ENCODE measurements around the gene YEATS2.

DNA sequence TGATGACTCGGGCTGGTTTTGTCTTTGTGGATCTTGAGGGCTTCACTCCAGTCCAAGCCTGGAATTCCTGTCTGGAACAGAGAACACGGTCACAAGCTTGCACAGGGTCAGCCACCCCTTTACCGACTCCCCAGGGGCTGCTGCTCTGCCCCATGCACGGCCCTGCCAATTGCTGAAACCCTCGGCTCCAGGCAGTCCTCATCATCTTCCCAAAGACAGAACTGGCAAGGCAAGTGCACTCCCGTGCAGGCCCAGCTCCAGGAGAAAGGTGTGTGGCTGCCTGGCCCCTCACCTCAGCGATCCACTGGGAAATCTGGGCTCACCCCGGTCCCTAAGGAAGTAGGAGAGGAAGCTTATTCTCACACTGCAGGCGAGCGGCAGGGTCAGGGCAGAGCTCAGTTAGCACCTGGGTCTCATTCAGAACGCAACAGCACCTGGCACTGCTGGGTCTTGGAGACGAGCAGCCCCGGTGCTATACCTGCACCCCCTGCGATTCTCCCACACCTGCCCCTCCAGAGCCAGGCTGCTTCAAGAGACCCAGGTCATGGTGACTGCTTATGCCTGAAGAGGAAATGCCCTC, 120.5 kb downstream of the YEATS2 start:
- no peak for TF ChIP-seq POLR2A (IDR thresholded peaks at IDR 0.05)
- no peak for TF ChIP-seq POLR2AphosphoS5 (IDR thresholded peaks at IDR 0.05)

Measured in breast epithelium (tissue), 3 donors.